ENCODE data around the gene CEP120.
A peak's percentile ranks its signal among the peaks of the same experiment; 100 is the strongest.

CEP120 gene

DNA sequence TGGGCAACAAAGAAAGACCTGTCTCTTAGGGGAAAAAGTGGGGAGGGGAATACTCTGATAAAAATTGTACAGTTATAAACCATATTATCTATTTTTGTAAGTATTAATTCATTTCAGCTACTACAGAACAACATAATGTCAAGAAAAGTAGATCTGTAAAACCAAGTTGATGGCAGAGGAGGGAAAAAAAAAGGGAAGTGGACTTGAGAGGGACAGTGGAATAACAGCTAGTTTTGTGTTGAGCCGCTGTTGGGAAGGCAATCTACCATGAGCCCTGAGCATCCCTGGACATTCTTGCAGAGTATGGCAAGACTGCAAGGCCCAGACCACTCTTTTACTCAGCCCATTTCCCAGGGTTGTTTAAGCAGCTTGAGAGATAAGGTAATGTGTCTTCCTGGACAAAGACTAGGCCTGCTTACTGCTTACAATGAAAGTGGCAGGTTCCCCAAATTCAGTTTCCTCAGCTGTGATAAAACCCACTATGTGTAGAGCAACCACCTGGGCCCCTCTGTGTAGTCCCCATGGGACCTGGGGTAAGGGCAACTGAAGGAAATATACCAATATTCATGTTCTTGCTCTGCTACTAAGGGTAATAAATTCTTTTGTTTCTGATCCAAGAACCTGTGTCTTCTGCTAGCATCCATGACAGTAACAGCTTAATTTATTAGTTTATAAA lies 25.0 kb downstream of the CEP120 start:
- in situ Hi-C loops (cut with HindIII; ENCODE audit: low pct_unique_long_range_greater_than_20kb, low sequenced_read_pairs): no loop called here

DNA sequence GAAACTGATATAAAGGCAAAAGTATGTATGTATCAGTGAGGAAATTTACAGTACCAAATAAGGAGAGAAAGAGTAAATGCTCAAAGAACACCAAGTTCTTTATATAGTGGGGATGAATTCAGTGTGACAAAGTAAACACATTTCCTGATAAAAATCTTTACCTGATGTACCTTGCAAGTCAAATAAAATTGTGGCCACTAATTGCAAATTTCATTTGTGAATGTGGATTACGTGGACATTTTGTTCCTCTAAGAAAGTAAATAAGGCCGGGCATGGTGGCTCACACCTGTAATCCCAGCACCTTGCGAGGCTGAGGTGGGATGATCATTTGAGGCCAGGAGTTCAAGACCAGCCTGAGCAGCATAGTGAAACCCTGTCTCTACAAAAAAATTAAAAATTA lies 25.7 kb downstream of the CEP120 start:
- peak in 1 of 2 experiments; percentile 6 for DNase-seq (ENCODE audit: low read depth in 1 of 2, low spot score in 1 of 2)
- in situ Hi-C loops (cut with HindIII; ENCODE audit: low pct_unique_long_range_greater_than_20kb, low sequenced_read_pairs): no loop called here
- TF ChIP-seq JUND (IDR thresholded peaks at IDR 0.05; ENCODE audit: low read depth): no peak

More for the DNA sequence above, 25.0 kb downstream of the CEP120 start:
- no peak for TF ChIP-seq JUND (IDR thresholded peaks at IDR 0.05; ENCODE audit: low read depth)
- no peak for DNase-seq (ENCODE audit: low read depth in 1 of 2, low spot score in 1 of 2)

DNA sequence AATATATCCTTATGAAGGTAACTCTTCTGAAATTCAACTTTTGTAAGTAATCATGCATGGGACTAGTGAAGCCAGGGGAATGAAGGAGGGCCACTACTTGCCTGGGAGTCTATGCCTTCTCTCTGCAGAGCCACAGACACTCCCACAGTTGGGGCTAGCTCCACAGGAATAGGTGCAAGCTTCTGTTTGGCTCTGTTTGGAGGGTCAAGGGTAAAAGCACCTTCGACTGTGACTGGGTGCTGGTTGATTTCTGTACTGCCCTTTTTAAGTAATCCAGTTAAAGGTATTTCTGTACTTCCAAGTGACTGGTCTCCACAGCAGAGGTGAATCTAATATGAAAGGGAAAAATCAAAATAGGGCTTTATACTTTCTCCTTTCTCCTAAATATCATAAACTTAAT lies 32.2 kb downstream of the CEP120 start:
- DNase-seq (ENCODE audit: low read depth in 1 of 2, low spot score in 1 of 2): no peak
- no peak for TF ChIP-seq JUND (IDR thresholded peaks at IDR 0.05; ENCODE audit: low read depth)
- in situ Hi-C loops (cut with HindIII; ENCODE audit: low pct_unique_long_range_greater_than_20kb, low sequenced_read_pairs): no loop called here

GRCh38 chr5:123389794-123390193 lies 33.4 kb downstream of the CEP120 start:
- in situ Hi-C loops (cut with HindIII; ENCODE audit: low pct_unique_long_range_greater_than_20kb, low sequenced_read_pairs): no loop called here
- no peak for DNase-seq (ENCODE audit: low read depth in 1 of 2, low spot score in 1 of 2)
- no peak for TF ChIP-seq JUND (IDR thresholded peaks at IDR 0.05; ENCODE audit: low read depth)

- DNase-seq (ENCODE audit: low read depth in 1 of 2, low spot score in 1 of 2): no peak
- in situ Hi-C loops (cut with HindIII; ENCODE audit: low pct_unique_long_range_greater_than_20kb, low sequenced_read_pairs): no loop called here
- no peak for TF ChIP-seq JUND (IDR thresholded peaks at IDR 0.05; ENCODE audit: low read depth)
Observed at GRCh38 chr5:123387313-123387712, 35.9 kb downstream of the CEP120 start.

DNA sequence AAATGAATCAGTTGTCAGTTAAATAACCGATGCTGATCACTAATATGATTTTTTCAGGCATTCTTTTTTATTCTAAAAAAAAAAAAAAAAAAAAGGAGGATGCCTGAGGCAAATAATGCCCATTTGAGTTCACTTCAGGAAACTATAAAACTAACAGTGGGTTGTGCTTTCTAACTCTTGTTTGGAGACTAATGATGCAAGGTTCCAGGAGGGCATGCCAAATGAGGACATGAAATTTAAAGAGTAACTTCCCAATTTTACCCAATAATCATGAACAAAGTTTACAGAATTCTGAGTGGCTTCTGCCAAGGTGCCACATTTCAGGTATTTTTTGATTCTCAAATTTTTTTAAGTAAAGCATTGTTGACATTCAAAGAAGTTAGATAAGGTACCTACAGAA lies 41.0 kb downstream of the CEP120 start:
- in situ Hi-C loops (cut with HindIII; ENCODE audit: low pct_unique_long_range_greater_than_20kb, low sequenced_read_pairs): no loop called here
- TF ChIP-seq JUND (IDR thresholded peaks at IDR 0.05; ENCODE audit: low read depth): no peak
- DNase-seq (ENCODE audit: low read depth in 1 of 2, low spot score in 1 of 2): no peak

DNA sequence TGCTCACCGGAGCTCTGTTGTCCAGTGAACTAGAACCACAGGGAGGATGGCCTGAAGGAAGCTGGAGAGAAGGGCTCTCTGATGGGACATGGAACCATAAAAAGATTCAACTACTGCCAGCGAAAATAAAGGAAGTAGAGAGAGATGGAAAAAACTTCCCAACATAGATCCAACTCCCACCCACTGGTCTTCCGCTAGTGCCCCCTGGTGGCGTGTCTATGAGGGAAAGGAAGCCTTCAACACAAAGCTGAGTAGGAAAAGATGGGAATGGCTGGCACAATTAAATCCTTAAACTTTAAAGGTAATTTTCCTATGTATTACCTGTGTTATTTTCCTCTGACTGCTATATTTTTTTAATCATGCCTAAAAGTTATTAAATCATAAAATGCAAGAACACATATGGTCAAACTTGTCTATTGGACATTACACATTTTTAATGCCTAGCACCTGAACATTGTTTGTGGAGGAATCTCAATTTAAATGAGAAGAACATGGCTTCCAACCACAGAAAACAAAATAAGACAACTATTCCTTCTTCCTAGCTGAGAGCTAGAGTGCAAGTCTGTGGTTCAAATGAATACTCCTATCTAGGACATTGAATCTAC lies 51.5 kb downstream of the CEP120 start:
- TF ChIP-seq JUND (IDR thresholded peaks at IDR 0.05; ENCODE audit: low read depth): no peak
- DNase-seq (ENCODE audit: low read depth in 1 of 2, low spot score in 1 of 2): peak in 1 of 2 experiments; percentile 59
- in situ Hi-C loops (cut with HindIII; ENCODE audit: low pct_unique_long_range_greater_than_20kb, low sequenced_read_pairs): no loop called here

- no peak for DNase-seq (ENCODE audit: low read depth in 1 of 2, low spot score in 1 of 2)
- in situ Hi-C loops (cut with HindIII; ENCODE audit: low pct_unique_long_range_greater_than_20kb, low sequenced_read_pairs): no loop called here
- no peak for TF ChIP-seq JUND (IDR thresholded peaks at IDR 0.05; ENCODE audit: low read depth)
Observed at GRCh38 chr5:123369371-123369968, 53.7 kb downstream of the CEP120 start.

DNA sequence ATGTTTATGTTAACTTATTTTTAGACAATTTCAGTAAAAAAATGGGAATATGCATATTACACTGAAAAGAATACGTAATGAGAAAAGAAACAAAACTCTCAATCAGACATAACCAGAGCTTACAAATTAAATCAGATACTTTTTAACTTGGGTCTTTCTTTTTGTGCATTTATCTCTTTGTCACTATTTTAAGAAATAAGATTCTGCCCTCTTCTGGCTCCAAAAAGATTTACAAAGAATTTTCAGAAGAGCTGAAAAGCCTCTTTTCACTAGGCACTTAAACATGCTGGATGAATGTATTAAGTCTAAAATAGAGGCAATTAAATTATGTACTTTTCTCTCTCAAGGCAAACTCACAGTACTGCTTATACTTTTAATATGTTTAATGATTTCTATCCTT lies 55.5 kb downstream of the CEP120 start:
- in situ Hi-C loops (cut with HindIII; ENCODE audit: low pct_unique_long_range_greater_than_20kb, low sequenced_read_pairs): no loop called here
- no peak for TF ChIP-seq JUND (IDR thresholded peaks at IDR 0.05; ENCODE audit: low read depth)
- peak in 1 of 2 experiments; percentile 12 for DNase-seq (ENCODE audit: low read depth in 1 of 2, low spot score in 1 of 2)

DNA sequence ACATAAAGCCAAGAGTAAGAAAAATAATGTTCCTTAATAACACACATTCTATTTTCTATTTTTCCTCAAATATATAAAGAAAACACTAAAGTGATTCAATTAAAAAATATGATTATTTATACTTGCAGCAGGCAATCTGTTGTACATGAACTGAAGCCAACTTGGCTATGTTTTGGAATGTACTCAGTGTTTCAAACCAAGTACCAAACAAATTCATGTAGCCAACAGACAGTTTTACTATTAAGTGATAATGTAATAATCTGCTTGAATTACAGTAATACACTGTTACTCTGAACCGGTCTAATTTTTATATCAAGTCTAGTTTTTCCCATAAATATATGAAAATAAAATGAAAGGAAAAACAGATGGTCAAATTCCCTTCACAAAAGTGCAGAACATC lies 58.0 kb downstream of the CEP120 start:
- in situ Hi-C loops (cut with HindIII; ENCODE audit: low pct_unique_long_range_greater_than_20kb, low sequenced_read_pairs): no loop called here
- TF ChIP-seq JUND (IDR thresholded peaks at IDR 0.05; ENCODE audit: low read depth): no peak
- no peak for DNase-seq (ENCODE audit: low read depth in 1 of 2, low spot score in 1 of 2)

- no peak for TF ChIP-seq JUND (IDR thresholded peaks at IDR 0.05; ENCODE audit: low read depth)
- no peak for DNase-seq (ENCODE audit: low read depth in 1 of 2, low spot score in 1 of 2)
- in situ Hi-C loops (cut with HindIII; ENCODE audit: low pct_unique_long_range_greater_than_20kb, low sequenced_read_pairs): no loop called here
Observed at GRCh38 chr5:123364441-123365155, 58.6 kb downstream of the CEP120 start.

- no peak for DNase-seq (ENCODE audit: low read depth in 1 of 2, low spot score in 1 of 2)
- no peak for TF ChIP-seq JUND (IDR thresholded peaks at IDR 0.05; ENCODE audit: low read depth)
- in situ Hi-C loops (cut with HindIII; ENCODE audit: low pct_unique_long_range_greater_than_20kb, low sequenced_read_pairs): no loop called here
Observed at GRCh38 chr5:123360910-123361309, 62.3 kb downstream of the CEP120 start.

GRCh38 chr5:123360201-123360571 lies 63.0 kb downstream of the CEP120 start:
- no peak for TF ChIP-seq JUND (IDR thresholded peaks at IDR 0.05; ENCODE audit: low read depth)
- no peak for DNase-seq (ENCODE audit: low read depth in 1 of 2, low spot score in 1 of 2)
- in situ Hi-C loops (cut with HindIII; ENCODE audit: low pct_unique_long_range_greater_than_20kb, low sequenced_read_pairs): no loop called here

Measured in T47D (cell line).